Type B pancreatic cell (in vitro differentiated cells): Measurements from ENCODE around the gene RAD51B. TPM values are rescaled to one million over a fixed set of nuclear protein-coding genes. Genes with fewer than 3 reads are reported as not detected.

Experiments
- DNase-seq: peaks from one replicate; pipeline ENCODE4 v3.0.0; 2021; ENCODE audit warnings: mixed read lengths; ENCODE audit not compliant: unreplicated experiment; ENCODE audit errors: extremely low spot score
- H3K27ac Mint-ChIP-seq: 2 replicates; pipeline ENCODE4 v1.8.0; 2021; ENCODE audit warnings: mild to moderate bottlenecking, mixed read lengths
- H3K27me3 Mint-ChIP-seq: 2 replicates; pipeline ENCODE4 v1.8.0; 2021; ENCODE audit warnings: mixed read lengths
- H3K36me3 Mint-ChIP-seq: 2 replicates; pipeline ENCODE4 v1.8.0; 2021; ENCODE audit warnings: mixed read lengths
- H3K4me1 Mint-ChIP-seq: one replicate; pipeline ENCODE4 v1.8.0; 2021; ENCODE audit warnings: mixed read lengths; ENCODE audit not compliant: unreplicated experiment
- H3K4me3 Mint-ChIP-seq: 2 replicates; pipeline ENCODE4 v1.8.0; 2021; ENCODE audit warnings: mild to moderate bottlenecking, mixed read lengths
- H3K9me3 Mint-ChIP-seq: 2 replicates; pipeline ENCODE4 v1.8.0; 2021; ENCODE audit warnings: mixed read lengths
- total RNA-seq: library from RNA; stranded (reverse); gene quantifications from 2 replicates; pipeline ENCODE4 v1.2.1, GENCODE V29; 2021; ENCODE audit warnings: low replicate concordance
- TF ChIP-seq, protein P1 (sequence below): fragments of 200-600 bp; sonication (generic); conservative IDR thresholded peaks from 2 replicates; pipeline ENCODE4 v1.5.0; 2021; ENCODE audit warnings: antibody characterized with exemption, mild to moderate bottlenecking

RAD51B gene
- total RNA-seq, 1 donor from 2014 or later = 27.3 TPM

DNA sequence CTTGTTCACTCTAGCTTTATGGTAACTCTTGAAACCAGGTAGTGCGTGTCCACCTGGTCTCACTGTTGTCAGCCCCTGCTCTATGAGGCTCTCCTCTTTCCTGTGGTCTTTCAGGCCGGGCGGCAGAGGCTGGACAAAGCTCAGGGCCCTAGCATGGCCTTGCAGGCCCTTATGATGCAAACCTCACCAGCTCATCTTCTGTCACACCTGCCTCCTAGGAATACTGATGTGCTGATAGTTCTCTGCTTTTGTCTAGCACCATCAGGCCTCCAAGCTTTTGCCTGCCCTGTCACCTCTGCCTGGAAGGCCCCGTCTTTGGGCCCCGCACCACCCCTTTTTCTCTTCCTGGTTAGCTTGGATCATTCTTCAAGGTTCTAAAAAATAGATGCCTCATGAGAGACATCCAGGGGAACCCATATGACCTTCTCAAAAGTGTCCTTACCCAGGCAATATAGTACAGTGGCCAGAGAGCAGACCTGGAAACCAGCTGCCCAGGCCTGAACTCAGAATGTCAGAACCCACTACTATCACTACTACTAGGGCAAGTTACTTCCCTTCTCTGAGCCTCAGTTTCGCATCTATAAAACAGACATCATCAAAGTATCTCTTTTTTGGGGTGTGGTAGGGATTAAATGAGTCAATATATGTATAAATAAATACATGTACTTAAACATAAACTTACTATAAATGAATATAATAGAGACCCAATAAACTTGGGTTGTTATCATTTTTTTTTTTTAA, 881.6 kb downstream of the RAD51B start:
- DNase-seq = no peak
- Mint-ChIP-seq H3K36me3 (peaks cover 14% of the 10 kb centered on the region), H3K9me3 (peaks cover 17% of the 10 kb centered on the region), H3K4me3 (no peak overlapping the region), H3K27me3 (no peaks in the 10 kb centered on the region), H3K27ac (no peak overlapping the region), H3K4me1 (peaks cover 21% of the 10 kb centered on the region)
- TF ChIP-seq, protein P1, sequence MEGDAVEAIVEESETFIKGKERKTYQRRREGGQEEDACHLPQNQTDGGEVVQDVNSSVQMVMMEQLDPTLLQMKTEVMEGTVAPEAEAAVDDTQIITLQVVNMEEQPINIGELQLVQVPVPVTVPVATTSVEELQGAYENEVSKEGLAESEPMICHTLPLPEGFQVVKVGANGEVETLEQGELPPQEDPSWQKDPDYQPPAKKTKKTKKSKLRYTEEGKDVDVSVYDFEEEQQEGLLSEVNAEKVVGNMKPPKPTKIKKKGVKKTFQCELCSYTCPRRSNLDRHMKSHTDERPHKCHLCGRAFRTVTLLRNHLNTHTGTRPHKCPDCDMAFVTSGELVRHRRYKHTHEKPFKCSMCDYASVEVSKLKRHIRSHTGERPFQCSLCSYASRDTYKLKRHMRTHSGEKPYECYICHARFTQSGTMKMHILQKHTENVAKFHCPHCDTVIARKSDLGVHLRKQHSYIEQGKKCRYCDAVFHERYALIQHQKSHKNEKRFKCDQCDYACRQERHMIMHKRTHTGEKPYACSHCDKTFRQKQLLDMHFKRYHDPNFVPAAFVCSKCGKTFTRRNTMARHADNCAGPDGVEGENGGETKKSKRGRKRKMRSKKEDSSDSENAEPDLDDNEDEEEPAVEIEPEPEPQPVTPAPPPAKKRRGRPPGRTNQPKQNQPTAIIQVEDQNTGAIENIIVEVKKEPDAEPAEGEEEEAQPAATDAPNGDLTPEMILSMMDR = no peak

DNA sequence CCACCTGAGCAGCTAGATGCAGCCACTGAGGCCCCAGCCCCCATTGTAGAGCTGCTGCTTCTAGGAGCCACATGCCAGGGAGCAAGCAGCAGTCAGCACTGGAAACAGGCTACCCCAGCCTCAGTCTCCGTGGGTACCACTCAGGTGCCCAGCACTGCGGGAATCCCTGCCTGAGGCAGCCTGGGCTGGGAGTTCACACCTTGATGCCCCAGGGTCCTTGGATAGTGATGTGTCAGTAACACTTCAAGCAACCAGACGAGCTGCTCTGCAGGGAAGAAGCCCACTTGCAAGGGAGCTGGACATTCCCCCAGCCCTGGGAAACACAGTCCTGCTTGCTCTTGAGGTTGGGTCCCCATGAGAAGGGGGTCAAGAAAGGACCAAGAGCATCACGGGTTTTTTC, 882.6 kb downstream of the RAD51B start:
- Mint-ChIP-seq H3K4me3 (no peak overlapping the region), H3K4me1 (peaks cover 30% of the 10 kb centered on the region), H3K27me3 (no peaks in the 10 kb centered on the region), H3K36me3 (peaks cover 14% of the 10 kb centered on the region), H3K27ac (no peak overlapping the region), H3K9me3 (peaks cover 17% of the 10 kb centered on the region)
- DNase-seq = no peak
- TF ChIP-seq, protein P1 = no peak

DNA sequence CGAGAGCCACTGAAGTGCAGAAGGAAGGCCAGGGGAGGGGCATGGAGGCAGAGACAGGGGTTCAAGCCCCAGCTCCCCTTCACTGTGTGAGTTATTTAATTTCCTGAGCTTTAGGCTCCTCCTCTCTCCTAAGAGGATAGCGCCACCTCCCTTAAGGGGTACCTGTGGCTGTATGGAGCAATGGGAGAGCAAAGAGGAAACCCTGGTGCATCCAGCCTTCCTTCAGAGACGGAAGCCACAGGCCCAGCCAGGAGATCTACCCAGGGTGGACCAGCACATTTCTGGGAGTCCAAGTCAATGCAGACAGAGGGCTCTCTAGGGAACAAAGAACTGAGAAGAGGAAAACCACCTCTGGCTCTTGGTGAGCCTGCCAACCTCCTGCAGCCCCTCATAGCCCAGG, 883.0 kb downstream of the RAD51B start:
- peaks cover 31% of the 10 kb centered on the region for H3K4me1 Mint-ChIP-seq
- H3K4me3 Mint-ChIP-seq = no peak overlapping the region
- TF ChIP-seq, protein P1 = no peak
- peaks cover 14% of the 10 kb centered on the region for H3K36me3 Mint-ChIP-seq
- peaks cover 17% of the 10 kb centered on the region for H3K9me3 Mint-ChIP-seq
- no peak overlapping the region for H3K27ac Mint-ChIP-seq
- no peaks in the 10 kb centered on the region for H3K27me3 Mint-ChIP-seq
- DNase-seq = no peak

DNA sequence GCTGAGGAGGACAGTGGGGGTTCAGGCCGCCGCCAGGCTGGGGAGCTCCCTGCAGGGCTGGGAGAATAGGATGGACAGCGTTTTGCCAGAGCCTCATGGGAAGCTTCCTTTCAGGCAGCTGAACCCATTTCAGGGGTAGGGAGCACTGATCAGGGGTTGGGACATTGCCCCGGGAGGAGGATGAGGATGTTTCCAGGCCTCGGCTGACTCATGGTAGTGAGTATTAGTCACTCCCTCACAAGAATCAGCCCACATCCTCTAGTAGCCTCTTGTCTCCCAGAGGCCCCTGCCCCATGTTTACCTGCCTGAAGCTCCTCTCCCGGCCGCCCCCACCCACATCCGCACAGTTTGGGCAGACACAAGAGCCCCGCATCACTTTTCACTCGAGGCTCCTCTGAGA, 883.5 kb downstream of the RAD51B start:
- Mint-ChIP-seq H3K4me1 (peaks cover 31% of the 10 kb centered on the region), H3K27me3 (no peaks in the 10 kb centered on the region), H3K36me3 (peaks cover 12% of the 10 kb centered on the region), H3K4me3 (no peak overlapping the region), H3K27ac (no peak overlapping the region), H3K9me3 (peaks cover 15% of the 10 kb centered on the region)
- TF ChIP-seq, protein P1 = no peak
- no peak for DNase-seq

DNA sequence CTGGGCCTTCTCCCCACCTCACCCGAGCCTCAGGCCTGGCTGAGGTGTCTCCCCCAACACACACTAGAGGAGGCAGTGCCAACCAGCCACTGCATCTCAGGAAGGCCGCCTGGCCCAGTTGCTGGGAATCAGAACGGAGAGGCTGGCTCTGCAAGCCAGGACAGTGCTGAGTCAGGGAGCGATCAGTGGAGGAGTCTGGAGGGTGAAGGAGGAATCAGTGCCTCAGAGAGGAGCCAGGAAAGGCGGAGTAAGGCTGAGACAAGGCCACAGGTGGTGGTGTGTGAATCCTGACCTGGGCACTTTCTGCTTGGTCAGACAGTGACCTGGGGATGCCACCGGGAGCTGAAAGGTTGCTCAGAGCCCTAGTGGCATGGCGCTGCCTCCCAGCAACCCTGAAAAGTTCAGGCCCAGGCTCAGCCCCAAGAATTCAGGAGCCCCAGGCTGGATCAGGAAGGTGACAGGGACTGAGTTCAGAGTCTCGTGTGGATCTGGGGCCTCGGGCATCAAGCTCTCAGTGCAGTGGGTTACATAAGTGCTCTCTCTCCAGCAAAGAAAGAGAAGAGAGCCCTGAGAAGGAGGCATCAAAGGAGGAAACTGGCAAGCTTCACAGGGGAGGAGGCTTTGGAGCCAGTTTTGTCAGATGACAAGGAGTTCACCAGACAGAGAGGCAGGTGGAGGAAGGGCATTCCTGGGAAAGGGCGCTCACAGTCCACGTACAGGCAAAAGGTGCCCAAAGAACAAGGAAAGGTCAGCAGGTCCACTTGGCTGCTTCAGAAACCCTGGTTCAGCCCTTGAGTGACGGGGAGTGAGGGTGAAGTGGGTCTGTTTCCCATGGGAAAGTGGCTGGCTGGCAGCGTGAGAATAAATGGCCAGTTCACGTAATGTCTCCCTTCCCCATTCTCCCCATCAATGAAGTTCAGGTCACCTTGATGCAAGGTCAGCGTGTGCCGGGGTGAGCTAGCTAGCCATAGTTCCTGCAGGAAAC, 885.4 kb downstream of the RAD51B start:
- peak overlapping the region; percentile 60 for H3K27ac Mint-ChIP-seq
- H3K4me1 Mint-ChIP-seq = peaks cover 31% of the 10 kb centered on the region
- H3K9me3 Mint-ChIP-seq = peaks cover 10% of the 10 kb centered on the region
- H3K27me3 Mint-ChIP-seq = no peaks in the 10 kb centered on the region
- H3K36me3 Mint-ChIP-seq = peaks cover 8% of the 10 kb centered on the region
- TF ChIP-seq, protein P1 = no peak
- no peak for DNase-seq
- no peak overlapping the region for H3K4me3 Mint-ChIP-seq
